DND-41 (cell line): ENCODE results near the gene ST6GALNAC5.

ENCODE experiments used
- ATAC-seq: fragments of 200-7000 bp; cut with Tn5 transposase; 3 replicates; pipeline ENCODE4 v1.9.1; 2021; ENCODE audit warnings: low read depth; ENCODE audit not compliant: insufficient read depth
- DNase-seq: peaks from one replicate; pipeline ENCODE4 v3.0.0-alpha.2; 2020
- H2AFZ ChIP-seq: 2 replicates; pipeline ENCODE4 v1.6.0; 2012; ENCODE audit warnings: low read depth, low read length
- H3K27ac ChIP-seq: 2 replicates; pipeline ENCODE4 v1.5.1; 2012; ENCODE audit warnings: low read length, inconsistent platforms
- H3K27me3 ChIP-seq: fragments of 200-600 bp; sonication (generic); 2 replicates; pipeline ENCODE4 v1.6.0; 2012; ENCODE audit warnings: low read length, mild to moderate bottlenecking, inconsistent platforms; ENCODE audit not compliant: insufficient read depth, poor library complexity
- H3K36me3 ChIP-seq: 2 replicates; pipeline ENCODE4 v1.5.1; 2012; ENCODE audit warnings: low read length, inconsistent platforms; ENCODE audit not compliant: insufficient read depth
- H3K4me1 ChIP-seq: 2 replicates; pipeline ENCODE4 v1.5.1; 2012; ENCODE audit warnings: mild to moderate bottlenecking, low read length; ENCODE audit not compliant: insufficient read depth
- H3K4me2 ChIP-seq: 2 replicates; pipeline ENCODE4 v1.6.0; 2012; ENCODE audit warnings: mild to moderate bottlenecking, moderate library complexity, low read length, inconsistent platforms; ENCODE audit not compliant: insufficient read depth
- H3K4me3 ChIP-seq, 2 experiments: fragments of 200-600 bp in 1 of 2; shearing (Covaris generic) in 1 of 2; 2 replicates each; pipeline ENCODE4 v1.5.1; 2012 to 2016; ENCODE audit warnings: inconsistent platforms in 2 of 2, low read length in 2 of 2, mild to moderate bottlenecking in 2 of 2, low read depth in 1 of 2, moderate library complexity in 1 of 2
- H3K79me2 ChIP-seq: 2 replicates; pipeline ENCODE4 v1.6.0; 2012; ENCODE audit warnings: low read length, inconsistent platforms; ENCODE audit not compliant: insufficient read depth
- H3K9ac ChIP-seq: 2 replicates; pipeline ENCODE4 v1.6.0; 2012; ENCODE audit warnings: low read depth, mild to moderate bottlenecking, inconsistent platforms, low read length, moderate library complexity
- H3K9me3 ChIP-seq: 2 replicates; pipeline ENCODE4 v1.5.1; 2012; ENCODE audit warnings: low read length, moderate library complexity, mild to moderate bottlenecking, inconsistent platforms; ENCODE audit not compliant: insufficient read depth, severe bottlenecking
- H4K20me1 ChIP-seq: 2 replicates; pipeline ENCODE4 v1.6.0; 2012; ENCODE audit warnings: low read length; ENCODE audit not compliant: insufficient read depth
- EZH2 ChIP-seq: IDR thresholded peaks from 3 replicates; pipeline ENCODE4 v1.6.1; 2012; ENCODE audit warnings: borderline replicate concordance, low read depth, mild to moderate bottlenecking, moderate library complexity, low read length, inconsistent platforms; ENCODE audit not compliant: severe bottlenecking
- TF ChIP-seq, protein P1 (sequence below): IDR thresholded peaks from 2 replicates; pipeline ENCODE4 v1.5.1; 2012; ENCODE audit warnings: borderline replicate concordance, low read length, moderate library complexity, mild to moderate bottlenecking; ENCODE audit not compliant: poor library complexity, severe bottlenecking; ENCODE audit errors: extremely low read depth

ST6GALNAC5 gene

DNA sequence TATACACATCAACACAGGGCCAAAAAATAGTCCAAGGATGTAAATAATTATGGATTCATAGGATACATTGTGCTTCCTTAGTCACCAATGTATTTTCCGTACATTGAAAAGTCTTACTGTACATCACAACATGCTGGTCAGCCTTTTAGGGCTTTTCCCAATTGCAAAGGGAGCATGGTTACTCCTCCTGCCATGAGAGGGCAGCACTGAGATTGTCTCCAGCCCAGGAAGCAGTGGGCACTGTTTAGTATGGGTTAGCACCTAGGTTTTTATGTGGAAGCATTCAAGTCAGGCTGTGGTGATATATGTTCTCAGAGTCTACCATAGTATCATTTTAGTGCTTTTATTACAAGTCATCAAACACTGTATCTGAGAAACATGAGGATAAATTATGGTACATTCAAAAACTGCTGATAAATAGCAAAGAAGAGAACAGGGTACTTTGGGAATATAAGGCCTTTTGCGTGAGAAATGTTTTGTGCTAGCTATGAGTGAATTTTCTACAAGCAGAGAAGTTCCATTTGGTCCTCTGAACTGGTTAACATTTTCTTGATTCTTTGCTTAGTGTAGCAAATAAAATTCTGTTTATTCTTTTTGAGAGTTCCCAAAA is 34.0 kb downstream of the ST6GALNAC5 start:
- H3K27ac ChIP-seq: no peak overlapping the region
- no peak overlapping the region for H2AFZ ChIP-seq
- no peaks in the 10 kb centered on the region for H3K36me3 ChIP-seq
- TF ChIP-seq, protein P1, sequence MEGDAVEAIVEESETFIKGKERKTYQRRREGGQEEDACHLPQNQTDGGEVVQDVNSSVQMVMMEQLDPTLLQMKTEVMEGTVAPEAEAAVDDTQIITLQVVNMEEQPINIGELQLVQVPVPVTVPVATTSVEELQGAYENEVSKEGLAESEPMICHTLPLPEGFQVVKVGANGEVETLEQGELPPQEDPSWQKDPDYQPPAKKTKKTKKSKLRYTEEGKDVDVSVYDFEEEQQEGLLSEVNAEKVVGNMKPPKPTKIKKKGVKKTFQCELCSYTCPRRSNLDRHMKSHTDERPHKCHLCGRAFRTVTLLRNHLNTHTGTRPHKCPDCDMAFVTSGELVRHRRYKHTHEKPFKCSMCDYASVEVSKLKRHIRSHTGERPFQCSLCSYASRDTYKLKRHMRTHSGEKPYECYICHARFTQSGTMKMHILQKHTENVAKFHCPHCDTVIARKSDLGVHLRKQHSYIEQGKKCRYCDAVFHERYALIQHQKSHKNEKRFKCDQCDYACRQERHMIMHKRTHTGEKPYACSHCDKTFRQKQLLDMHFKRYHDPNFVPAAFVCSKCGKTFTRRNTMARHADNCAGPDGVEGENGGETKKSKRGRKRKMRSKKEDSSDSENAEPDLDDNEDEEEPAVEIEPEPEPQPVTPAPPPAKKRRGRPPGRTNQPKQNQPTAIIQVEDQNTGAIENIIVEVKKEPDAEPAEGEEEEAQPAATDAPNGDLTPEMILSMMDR: peak; percentile 72
- no peak for TF ChIP-seq EZH2
- H3K4me1 ChIP-seq: no peaks in the 10 kb centered on the region
- H3K9me3 ChIP-seq: no peaks in the 10 kb centered on the region
- H3K27me3 ChIP-seq: no peaks in the 10 kb centered on the region
- H4K20me1 ChIP-seq: no peaks in the 10 kb centered on the region
- ATAC-seq (peak; percentile 72; the same call in 2 of the 3 replicates), DNase-seq (peak; percentile 9)
- no peaks in the 10 kb centered on the region for H3K79me2 ChIP-seq
- H3K9ac ChIP-seq: no peak overlapping the region
- H3K4me2 ChIP-seq: no peak overlapping the region
- no peak overlapping the region for H3K4me3 ChIP-seq

DNA sequence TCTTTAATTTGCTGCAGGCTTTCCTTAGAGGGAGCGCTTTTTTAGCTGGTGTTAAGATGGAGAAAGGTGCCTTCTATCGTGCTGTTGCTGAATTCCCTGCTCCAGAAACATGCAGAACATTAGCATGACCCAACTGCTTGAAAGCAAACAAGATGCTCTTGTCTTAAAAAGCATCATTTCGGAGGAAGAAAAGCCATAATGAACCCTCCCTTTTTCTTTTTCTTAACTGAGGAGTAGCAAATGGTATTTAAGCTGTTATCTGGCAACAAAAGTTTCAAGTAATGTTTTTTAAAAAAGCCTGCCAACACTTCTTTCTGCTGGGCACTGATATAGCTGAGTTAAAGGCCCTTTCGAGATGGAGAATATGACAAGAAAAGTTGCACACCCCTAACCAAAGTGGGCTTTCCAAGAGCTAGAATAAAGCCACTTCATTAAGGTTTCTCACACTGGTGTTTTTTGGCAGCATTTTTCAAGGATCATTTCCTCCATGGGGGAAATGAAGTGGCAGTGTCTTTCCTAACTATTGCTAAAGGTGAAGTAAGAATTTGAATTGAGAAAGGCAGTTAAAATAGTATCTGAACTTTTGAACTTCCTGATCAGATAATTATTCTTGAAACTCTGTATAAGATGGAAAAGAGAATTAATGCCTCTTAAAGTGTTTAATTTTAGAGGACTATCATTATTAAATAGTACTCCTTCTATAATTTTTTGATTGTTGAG is 38.8 kb downstream of the ST6GALNAC5 start:
- no peak overlapping the region for H3K4me2 ChIP-seq
- ATAC-seq (no peak), DNase-seq (no peak)
- no peaks in the 10 kb centered on the region for H3K9me3 ChIP-seq
- H4K20me1 ChIP-seq: no peaks in the 10 kb centered on the region
- H3K27ac ChIP-seq: no peak overlapping the region
- no peaks in the 10 kb centered on the region for H3K4me1 ChIP-seq
- H3K36me3 ChIP-seq: no peaks in the 10 kb centered on the region
- no peak overlapping the region for H2AFZ ChIP-seq
- H3K9ac ChIP-seq: no peak overlapping the region
- H3K4me3 ChIP-seq: no peak overlapping the region
- no peaks in the 10 kb centered on the region for H3K79me2 ChIP-seq
- TF ChIP-seq EZH2: no peak
- TF ChIP-seq, protein P1: no peak
- H3K27me3 ChIP-seq: no peaks in the 10 kb centered on the region

DNA sequence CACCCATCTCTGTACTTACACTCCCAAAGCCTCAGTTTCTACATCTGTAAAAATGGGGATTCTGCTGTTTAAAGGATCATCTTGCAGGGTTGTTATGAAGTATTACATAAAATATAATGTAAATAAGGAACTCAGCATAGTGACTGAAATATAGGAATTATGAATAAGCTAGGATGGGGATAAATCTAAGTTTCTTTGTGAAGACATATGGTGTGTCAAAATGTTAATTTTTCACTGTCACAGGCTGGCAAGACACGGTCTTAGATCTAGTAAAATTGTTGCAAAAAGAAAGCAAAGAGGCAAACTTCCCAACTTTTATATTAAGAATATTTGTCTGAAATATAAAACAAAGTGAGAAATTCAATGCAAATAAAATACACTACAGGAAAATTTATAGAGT is 42.0 kb downstream of the ST6GALNAC5 start:
- Histone ChIP-seq H3K9ac (no peak overlapping the region), H3K79me2 (no peaks in the 10 kb centered on the region), H3K4me3 (no peak overlapping the region), H3K27ac (no peak overlapping the region), H3K36me3 (no peaks in the 10 kb centered on the region), H3K27me3 (no peaks in the 10 kb centered on the region), H3K4me1 (no peaks in the 10 kb centered on the region), H3K9me3 (no peaks in the 10 kb centered on the region), H4K20me1 (no peaks in the 10 kb centered on the region), H2AFZ (no peak overlapping the region), H3K4me2 (no peak overlapping the region)
- DNase-seq (no peak), ATAC-seq (no peak)
- no peak for TF ChIP-seq EZH2
- TF ChIP-seq, protein P1: no peak
